Neutrophil (primary cell): ENCODE measurements around the gene ITM2C.

Experiments
- H3K27ac ChIP-seq: fragments of 200-600 bp; sonication (generic); 2 replicates; pipeline ENCODE4 v1.5.1; 2016; ENCODE audit warnings: mild to moderate bottlenecking, moderate library complexity
- H3K27me3 ChIP-seq: fragments of 200-600 bp; sonication (generic); 2 replicates; pipeline ENCODE4 v1.6.0; 2016; ENCODE audit warnings: mild to moderate bottlenecking
- H3K36me3 ChIP-seq: fragments of 200-600 bp; sonication (generic); 2 replicates; pipeline ENCODE4 v1.5.1; 2017
- H3K4me1 ChIP-seq, 2 experiments: fragments of 200-600 bp in 1 of 2; sonication (generic) in 1 of 2; 1 replicate in 1 of 2; 2 replicates in 1 of 2; pipeline versions ENCODE4 v1.5.1 to v1.6.1; 2013 to 2016; ENCODE audit warnings: low read depth in 1 of 2, low read length in 1 of 2, mild to moderate bottlenecking in 1 of 2, moderate library complexity in 1 of 2; ENCODE audit not compliant: control insufficient read depth in 1 of 2, insufficient read depth in 1 of 2
- H3K4me3 ChIP-seq, 2 experiments: fragments of 200-600 bp in 1 of 2; sonication (generic) in 1 of 2; 1 replicate in 1 of 2; 2 replicates in 1 of 2; pipeline ENCODE4 v1.5.1; 2013 to 2016; ENCODE audit warnings: low read depth in 1 of 2, low read length in 1 of 2, mild to moderate bottlenecking in 1 of 2, moderate library complexity in 1 of 2
- H3K9me3 ChIP-seq: fragments of 200-600 bp; sonication (generic); 2 replicates; pipeline ENCODE4 v1.5.1; 2016
- TF ChIP-seq, protein P1 (sequence below): fragments of 200-600 bp; sonication (generic); IDR thresholded peaks from 2 replicates; pipeline ENCODE4 v1.5.1; 2016; ENCODE audit warnings: antibody characterized with exemption

The ITM2C gene

DNA sequence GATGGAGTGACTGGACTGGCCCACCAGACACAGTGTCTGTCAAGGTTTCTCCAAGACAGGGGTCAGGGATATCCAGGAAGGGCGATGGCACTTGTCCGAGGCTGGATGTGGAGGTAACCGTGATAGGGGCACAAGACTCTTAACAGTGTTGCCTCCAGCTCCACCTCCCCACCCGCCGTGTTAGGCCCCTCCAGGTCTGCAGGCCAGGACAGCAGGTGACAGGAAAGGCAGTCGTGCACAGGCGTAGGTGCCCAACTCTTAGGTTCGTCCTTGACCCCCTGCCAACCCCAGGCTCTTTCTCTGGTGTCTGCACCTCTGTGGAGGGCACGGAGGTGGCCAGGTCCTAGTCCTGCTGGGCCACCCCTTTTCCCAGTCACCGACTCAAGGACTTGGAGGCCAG lies 10.1 kb downstream of the ITM2C start:
- no peak overlapping the region for H3K27ac ChIP-seq
- peaks cover 16 to 18% of the 10 kb centered on the region in 2 experiments for H3K4me1 ChIP-seq
- no peaks in the 10 kb centered on the region for H3K27me3 ChIP-seq
- H3K9me3 ChIP-seq = no peaks in the 10 kb centered on the region
- TF ChIP-seq, protein P1, sequence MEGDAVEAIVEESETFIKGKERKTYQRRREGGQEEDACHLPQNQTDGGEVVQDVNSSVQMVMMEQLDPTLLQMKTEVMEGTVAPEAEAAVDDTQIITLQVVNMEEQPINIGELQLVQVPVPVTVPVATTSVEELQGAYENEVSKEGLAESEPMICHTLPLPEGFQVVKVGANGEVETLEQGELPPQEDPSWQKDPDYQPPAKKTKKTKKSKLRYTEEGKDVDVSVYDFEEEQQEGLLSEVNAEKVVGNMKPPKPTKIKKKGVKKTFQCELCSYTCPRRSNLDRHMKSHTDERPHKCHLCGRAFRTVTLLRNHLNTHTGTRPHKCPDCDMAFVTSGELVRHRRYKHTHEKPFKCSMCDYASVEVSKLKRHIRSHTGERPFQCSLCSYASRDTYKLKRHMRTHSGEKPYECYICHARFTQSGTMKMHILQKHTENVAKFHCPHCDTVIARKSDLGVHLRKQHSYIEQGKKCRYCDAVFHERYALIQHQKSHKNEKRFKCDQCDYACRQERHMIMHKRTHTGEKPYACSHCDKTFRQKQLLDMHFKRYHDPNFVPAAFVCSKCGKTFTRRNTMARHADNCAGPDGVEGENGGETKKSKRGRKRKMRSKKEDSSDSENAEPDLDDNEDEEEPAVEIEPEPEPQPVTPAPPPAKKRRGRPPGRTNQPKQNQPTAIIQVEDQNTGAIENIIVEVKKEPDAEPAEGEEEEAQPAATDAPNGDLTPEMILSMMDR = no peak
- H3K36me3 ChIP-seq = peaks cover 9% of the 10 kb centered on the region
- no peak overlapping the region for H3K4me3 ChIP-seq

DNA sequence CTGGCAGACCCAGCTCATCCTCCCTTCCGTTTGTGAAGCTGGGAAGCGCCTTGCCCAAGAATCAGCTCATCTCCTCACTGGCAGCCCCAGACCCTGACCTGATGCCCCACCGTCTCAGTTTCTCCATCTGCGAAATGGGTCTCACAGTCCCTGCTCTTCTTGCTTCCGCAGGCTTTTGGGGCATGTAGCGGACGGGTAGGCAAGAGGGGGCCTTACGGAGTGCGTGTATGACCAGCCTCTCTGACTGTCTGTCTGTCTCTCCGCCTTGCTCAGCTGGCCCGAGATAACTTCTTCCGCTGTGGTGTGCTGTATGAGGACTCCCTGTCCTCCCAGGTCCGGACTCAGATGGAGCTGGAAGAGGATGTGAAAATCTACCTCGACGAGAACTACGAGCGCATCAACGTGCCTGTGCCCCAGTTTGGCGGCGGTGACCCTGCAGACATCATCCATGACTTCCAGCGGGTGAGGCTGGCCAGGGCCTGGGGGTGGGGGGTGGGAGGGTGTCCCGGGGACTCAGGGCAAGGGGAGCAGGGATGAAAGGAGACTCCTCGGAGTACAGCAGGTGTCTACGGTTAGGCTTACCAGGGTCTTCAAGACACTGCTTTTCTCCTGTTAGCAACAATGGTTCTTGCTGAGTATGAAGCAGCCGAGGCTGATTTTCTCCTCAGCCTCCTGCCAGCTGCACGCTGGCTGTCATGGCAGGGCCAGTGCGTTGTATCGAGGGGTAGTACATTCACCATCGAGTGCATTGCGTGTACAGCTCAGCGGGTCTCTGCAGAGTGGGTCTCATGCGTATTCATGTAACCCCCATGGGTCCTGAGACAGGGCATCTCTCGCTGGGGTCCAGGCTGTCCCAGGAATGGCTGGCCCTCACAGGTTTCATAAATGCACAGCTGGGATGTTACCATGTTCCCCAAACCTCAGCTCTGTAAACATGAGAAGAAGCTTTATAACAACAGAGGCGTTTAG lies 10.9 kb downstream of the ITM2C start:
- peaks cover 9% of the 10 kb centered on the region for H3K36me3 ChIP-seq
- H3K27ac ChIP-seq = no peak overlapping the region
- TF ChIP-seq, protein P1 = no peak
- H3K27me3 ChIP-seq = no peaks in the 10 kb centered on the region
- H3K9me3 ChIP-seq = no peaks in the 10 kb centered on the region
- no peak overlapping the region for H3K4me3 ChIP-seq
- H3K4me1 ChIP-seq = peaks cover 8 to 11% of the 10 kb centered on the region in 2 experiments

DNA sequence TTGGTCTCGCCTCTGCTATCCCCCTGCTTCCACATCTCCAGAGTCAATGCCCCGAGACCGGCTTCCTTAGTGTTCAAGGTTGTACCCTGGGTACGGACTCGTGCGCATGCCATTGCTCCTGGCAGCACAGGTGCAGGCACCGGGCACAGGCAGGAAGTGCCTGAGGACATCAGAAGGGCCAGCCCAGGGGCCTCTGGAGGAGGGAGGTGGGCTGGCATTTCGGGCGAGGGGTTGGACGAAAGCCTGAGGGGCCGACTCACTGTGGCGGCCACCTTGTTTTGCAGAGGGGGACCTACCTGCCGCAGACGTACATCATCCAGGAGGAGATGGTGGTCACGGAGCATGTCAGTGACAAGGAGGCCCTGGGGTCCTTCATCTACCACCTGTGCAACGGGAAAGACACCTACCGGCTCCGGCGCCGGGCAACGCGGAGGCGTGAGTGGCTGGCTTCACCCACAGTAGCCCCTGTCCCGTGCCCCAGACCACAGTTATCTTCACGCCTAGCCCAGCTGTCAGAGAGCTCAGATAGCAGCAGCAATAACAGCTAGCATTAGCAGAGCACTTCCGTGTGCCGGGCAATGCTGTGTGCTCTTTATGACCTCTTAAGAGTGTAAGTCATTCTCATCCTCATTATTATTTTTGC lies 12.5 kb downstream of the ITM2C start:
- Histone ChIP-seq H3K36me3 (peaks cover 9% of the 10 kb centered on the region), H3K9me3 (no peaks in the 10 kb centered on the region), H3K27ac (no peak overlapping the region), H3K27me3 (no peaks in the 10 kb centered on the region), H3K4me1 (peaks cover 7 to 11% of the 10 kb centered on the region in 2 experiments), H3K4me3 (no peak overlapping the region)
- TF ChIP-seq, protein P1 = no peak

DNA sequence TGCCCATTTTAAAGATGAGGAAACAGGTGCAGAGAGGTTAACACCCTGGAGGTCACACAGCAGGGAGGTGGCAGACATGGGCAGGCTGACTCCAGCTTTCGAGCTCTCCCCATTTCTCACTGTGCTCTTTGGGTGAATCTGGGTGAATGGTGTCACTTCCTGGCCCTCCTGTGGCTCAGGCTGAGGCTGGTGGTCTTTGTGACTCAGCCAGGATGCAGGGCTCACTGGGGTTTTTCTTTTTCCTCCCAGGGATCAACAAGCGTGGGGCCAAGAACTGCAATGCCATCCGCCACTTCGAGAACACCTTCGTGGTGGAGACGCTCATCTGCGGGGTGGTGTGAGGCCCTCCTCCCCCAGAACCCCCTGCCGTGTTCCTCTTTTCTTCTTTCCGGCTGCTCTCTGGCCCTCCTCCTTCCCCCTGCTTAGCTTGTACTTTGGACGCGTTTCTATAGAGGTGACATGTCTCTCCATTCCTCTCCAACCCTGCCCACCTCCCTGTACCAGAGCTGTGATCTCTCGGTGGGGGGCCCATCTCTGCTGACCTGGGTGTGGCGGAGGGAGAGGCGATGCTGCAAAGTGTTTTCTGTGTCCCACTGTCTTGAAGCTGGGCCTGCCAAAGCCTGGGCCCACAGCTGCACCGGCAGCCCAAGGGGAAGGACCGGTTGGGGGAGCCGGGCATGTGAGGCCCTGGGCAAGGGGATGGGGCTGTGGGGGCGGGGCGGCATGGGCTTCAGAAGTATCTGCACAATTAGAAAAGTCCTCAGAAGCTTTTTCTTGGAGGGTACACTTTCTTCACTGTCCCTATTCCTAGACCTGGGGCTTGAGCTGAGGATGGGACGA lies 13.2 kb downstream of the ITM2C start:
- Histone ChIP-seq H3K4me1 (peaks cover 7 to 11% of the 10 kb centered on the region in 2 experiments), H3K4me3 (no peak overlapping the region), H3K9me3 (no peaks in the 10 kb centered on the region), H3K27me3 (no peaks in the 10 kb centered on the region), H3K27ac (no peak overlapping the region), H3K36me3 (peaks cover 9% of the 10 kb centered on the region)
- TF ChIP-seq, protein P1 = no peak

DNA sequence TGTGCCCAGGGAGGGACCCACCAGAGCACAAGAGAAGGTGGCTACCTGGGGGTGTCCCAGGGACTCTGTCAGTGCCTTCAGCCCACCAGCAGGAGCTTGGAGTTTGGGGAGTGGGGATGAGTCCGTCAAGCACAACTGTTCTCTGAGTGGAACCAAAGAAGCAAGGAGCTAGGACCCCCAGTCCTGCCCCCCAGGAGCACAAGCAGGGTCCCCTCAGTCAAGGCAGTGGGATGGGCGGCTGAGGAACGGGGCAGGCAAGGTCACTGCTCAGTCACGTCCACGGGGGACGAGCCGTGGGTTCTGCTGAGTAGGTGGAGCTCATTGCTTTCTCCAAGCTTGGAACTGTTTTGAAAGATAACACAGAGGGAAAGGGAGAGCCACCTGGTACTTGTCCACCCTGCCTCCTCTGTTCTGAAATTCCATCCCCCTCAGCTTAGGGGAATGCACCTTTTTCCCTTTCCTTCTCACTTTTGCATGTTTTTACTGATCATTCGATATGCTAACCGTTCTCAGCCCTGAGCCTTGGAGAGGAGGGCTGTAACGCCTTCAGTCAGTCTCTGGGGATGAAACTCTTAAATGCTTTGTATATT lies 14.0 kb downstream of the ITM2C start:
- Histone ChIP-seq H3K9me3 (no peaks in the 10 kb centered on the region), H3K27ac (no peak overlapping the region), H3K27me3 (no peaks in the 10 kb centered on the region), H3K4me3 (no peak overlapping the region), H3K36me3 (peaks cover 9% of the 10 kb centered on the region), H3K4me1 (peaks cover 7 to 11% of the 10 kb centered on the region in 2 experiments)
- TF ChIP-seq, protein P1 = no peak
